Activated naive CD4-positive, alpha-beta T cell treated with anti-CD3 and anti-CD28 coated beads, Interleukin-2, amount 50 U/mL, for 24 hours (primary cell): ENCODE results near the gene BCAR3.
"Not testable (repeated sequence)": the region's sequence is repeated elsewhere in the genome, so short reads cannot be mapped to it uniquely, and the experiment has no call there.

Source experiments
- H3K27ac Mint-ChIP-seq: one replicate; pipeline ENCODE4 v1.8.0; 2021; ENCODE audit warnings: mild to moderate bottlenecking, mixed read lengths
- H3K27me3 Mint-ChIP-seq: one replicate; pipeline ENCODE4 v1.8.0; 2021; ENCODE audit warnings: mixed read lengths
- H3K36me3 Mint-ChIP-seq: one replicate; pipeline ENCODE4 v1.8.0; 2021; ENCODE audit warnings: mixed read lengths
- H3K4me1 Mint-ChIP-seq: one replicate; pipeline ENCODE4 v1.8.0; 2021; ENCODE audit warnings: mixed read lengths
- H3K4me3 Mint-ChIP-seq: one replicate; pipeline ENCODE4 v1.8.0; 2021; ENCODE audit warnings: mild to moderate bottlenecking, mixed read lengths
- H3K9me3 Mint-ChIP-seq: one replicate; pipeline ENCODE4 v1.8.0; 2021; ENCODE audit warnings: mixed read lengths

Gene BCAR3

DNA sequence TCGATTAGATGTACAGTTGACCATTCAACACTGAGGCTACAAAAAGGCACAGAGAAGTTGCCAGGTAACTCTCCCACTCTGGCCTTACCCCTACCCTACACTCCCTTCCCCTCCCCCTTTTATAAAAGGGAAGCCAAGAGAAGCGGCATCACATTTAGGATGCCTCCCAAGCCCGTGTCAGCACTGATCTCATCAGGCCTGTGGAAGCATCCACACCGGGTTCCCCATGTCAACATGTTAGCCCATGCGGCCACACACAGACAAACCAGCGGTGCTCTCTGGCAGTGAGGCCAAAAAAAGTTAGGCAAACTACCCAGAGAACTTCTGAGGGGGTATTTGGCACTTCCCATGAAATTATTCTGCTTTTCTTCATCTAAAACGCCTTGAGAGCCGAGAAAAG, 29.9 kb downstream of the BCAR3 start:
- no peak overlapping the region for H3K27ac Mint-ChIP-seq
- no peaks in the 10 kb centered on the region for H3K9me3 Mint-ChIP-seq
- H3K36me3 Mint-ChIP-seq = no peaks in the 10 kb centered on the region
- no peaks in the 10 kb centered on the region for H3K4me1 Mint-ChIP-seq
- H3K27me3 Mint-ChIP-seq = no peaks in the 10 kb centered on the region
- H3K4me3 Mint-ChIP-seq = no peak overlapping the region

DNA sequence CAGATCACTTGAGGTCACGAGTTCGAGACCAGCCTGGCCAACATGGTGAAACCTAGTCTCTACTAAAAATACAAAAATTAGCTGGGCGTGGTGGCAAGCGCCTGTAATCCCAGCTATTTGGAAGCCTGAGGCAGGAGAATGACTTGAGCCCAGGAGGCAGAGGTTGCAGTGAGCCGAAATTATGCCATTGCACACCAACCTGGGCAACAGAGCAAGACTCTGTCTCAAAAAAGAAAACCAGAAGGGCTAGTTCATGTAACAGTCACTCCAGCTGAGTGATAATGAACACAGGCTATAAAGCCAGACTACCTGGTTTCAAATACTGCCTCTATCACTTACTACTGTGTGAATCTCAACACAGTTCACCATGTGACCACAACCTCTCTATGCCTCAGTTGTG, 31.5 kb downstream of the BCAR3 start:
- not testable (repeated sequence) for H3K36me3 Mint-ChIP-seq, H3K27me3 Mint-ChIP-seq, H3K9me3 Mint-ChIP-seq, H3K4me3 Mint-ChIP-seq, H3K4me1 Mint-ChIP-seq, H3K27ac Mint-ChIP-seq

DNA sequence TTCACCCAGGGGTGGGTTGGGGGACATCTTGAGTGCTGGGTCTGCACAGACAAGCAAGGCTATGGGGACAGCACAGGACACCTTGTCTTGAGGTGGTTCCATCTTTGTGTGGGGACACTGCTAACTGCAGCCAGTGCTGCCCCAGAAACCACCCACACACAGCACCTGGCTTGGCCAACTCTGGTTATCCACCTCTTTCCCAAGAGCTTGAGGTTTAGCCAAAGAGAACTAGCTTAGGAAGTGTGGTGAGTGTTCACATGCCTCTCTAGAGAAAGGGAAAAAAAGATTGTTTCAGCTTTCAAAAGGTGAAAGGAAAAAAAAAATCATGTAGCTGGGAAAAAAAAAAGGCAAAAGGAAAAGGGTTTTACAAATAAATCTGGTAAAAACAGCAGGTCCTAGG, 32.4 kb downstream of the BCAR3 start:
- Mint-ChIP-seq H3K36me3 (no peaks in the 10 kb centered on the region), H3K9me3 (no peaks in the 10 kb centered on the region), H3K27ac (no peak overlapping the region), H3K4me3 (no peak overlapping the region), H3K4me1 (peaks cover 2% of the 10 kb centered on the region), H3K27me3 (no peaks in the 10 kb centered on the region)

- H3K9me3 Mint-ChIP-seq = no peaks in the 10 kb centered on the region
- peaks cover 6% of the 10 kb centered on the region for H3K4me1 Mint-ChIP-seq
- H3K4me3 Mint-ChIP-seq = no peak overlapping the region
- H3K27me3 Mint-ChIP-seq = no peaks in the 10 kb centered on the region
- no peaks in the 10 kb centered on the region for H3K36me3 Mint-ChIP-seq
- H3K27ac Mint-ChIP-seq = no peak overlapping the region
These were observed 33.0 kb downstream of the BCAR3 start for GRCh38 chr1:93648656-93649055.

GRCh38 chr1:93641527-93641926, 40.1 kb downstream of the BCAR3 start:
- peaks cover 6% of the 10 kb centered on the region for H3K4me1 Mint-ChIP-seq
- no peak overlapping the region for H3K4me3 Mint-ChIP-seq
- no peaks in the 10 kb centered on the region for H3K27me3 Mint-ChIP-seq
- no peak overlapping the region for H3K27ac Mint-ChIP-seq
- no peaks in the 10 kb centered on the region for H3K36me3 Mint-ChIP-seq
- H3K9me3 Mint-ChIP-seq = no peaks in the 10 kb centered on the region

GRCh38 chr1:93640656-93641440, 40.8 kb downstream of the BCAR3 start:
- no peaks in the 10 kb centered on the region for H3K27me3 Mint-ChIP-seq
- no peaks in the 10 kb centered on the region for H3K36me3 Mint-ChIP-seq
- H3K27ac Mint-ChIP-seq = no peak overlapping the region
- peaks cover 6% of the 10 kb centered on the region for H3K4me1 Mint-ChIP-seq
- no peak overlapping the region for H3K4me3 Mint-ChIP-seq
- no peaks in the 10 kb centered on the region for H3K9me3 Mint-ChIP-seq

GRCh38 chr1:93638981-93639380, 42.7 kb downstream of the BCAR3 start:
- Mint-ChIP-seq H3K36me3 (no peaks in the 10 kb centered on the region), H3K4me1 (peaks cover 2% of the 10 kb centered on the region), H3K9me3 (no peaks in the 10 kb centered on the region)

GRCh38 chr1:93638307-93638847, 43.3 kb downstream of the BCAR3 start:
- Mint-ChIP-seq H3K4me1 (no peaks in the 10 kb centered on the region), H3K27ac (no peak overlapping the region), H3K9me3 (no peaks in the 10 kb centered on the region)

More at GRCh38 chr1:93638981-93639380, 42.7 kb downstream of the BCAR3 start:
- no peak overlapping the region for H3K27ac Mint-ChIP-seq
- no peaks in the 10 kb centered on the region for H3K27me3 Mint-ChIP-seq
- no peak overlapping the region for H3K4me3 Mint-ChIP-seq

DNA sequence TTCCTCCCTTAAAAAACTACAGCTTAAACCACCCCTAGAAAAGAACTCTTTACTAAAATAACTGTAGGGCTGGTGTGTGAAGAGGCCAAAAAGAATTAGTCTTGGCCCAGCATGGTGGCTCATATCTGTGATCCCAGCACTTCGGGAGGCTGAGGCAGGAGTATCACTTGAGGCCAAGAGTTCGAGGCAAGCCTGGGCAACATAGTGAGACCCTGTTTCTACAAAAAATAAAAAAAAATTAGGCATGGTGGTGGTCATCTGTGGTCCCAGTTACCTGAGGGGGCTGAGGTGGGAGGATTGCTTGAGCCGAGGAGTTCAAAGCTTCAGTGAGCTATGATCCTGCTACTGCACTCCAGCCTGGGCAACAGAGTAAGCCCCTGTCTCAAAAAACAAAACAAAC, 44.9 kb downstream of the BCAR3 start:
- H3K9me3 Mint-ChIP-seq = no peaks in the 10 kb centered on the region
- H3K4me1 Mint-ChIP-seq = no peaks in the 10 kb centered on the region
- no peak overlapping the region for H3K4me3 Mint-ChIP-seq

More at GRCh38 chr1:93638307-93638847, 43.3 kb downstream of the BCAR3 start:
- H3K27me3 Mint-ChIP-seq = no peaks in the 10 kb centered on the region
- H3K4me3 Mint-ChIP-seq = no peak overlapping the region
- H3K36me3 Mint-ChIP-seq = no peaks in the 10 kb centered on the region

GRCh38 chr1:93635614-93636543, 45.8 kb downstream of the BCAR3 start:
- Mint-ChIP-seq H3K36me3 (no peaks in the 10 kb centered on the region), H3K4me3 (no peak overlapping the region), H3K27ac (no peak overlapping the region), H3K4me1 (no peaks in the 10 kb centered on the region), H3K27me3 (no peaks in the 10 kb centered on the region), H3K9me3 (no peaks in the 10 kb centered on the region)

More for the DNA sequence above, 44.9 kb downstream of the BCAR3 start:
- H3K27ac Mint-ChIP-seq = no peak overlapping the region
- H3K27me3 Mint-ChIP-seq = no peaks in the 10 kb centered on the region
- H3K36me3 Mint-ChIP-seq = no peaks in the 10 kb centered on the region

GRCh38 chr1:93633313-93633712, 48.3 kb downstream of the BCAR3 start:
- H3K4me3 Mint-ChIP-seq = no peak overlapping the region
- H3K4me1 Mint-ChIP-seq = no peaks in the 10 kb centered on the region
- H3K27me3 Mint-ChIP-seq = no peaks in the 10 kb centered on the region
- H3K9me3 Mint-ChIP-seq = no peaks in the 10 kb centered on the region
- no peak overlapping the region for H3K27ac Mint-ChIP-seq
- H3K36me3 Mint-ChIP-seq = no peaks in the 10 kb centered on the region

- Mint-ChIP-seq H3K4me3 (no peak overlapping the region), H3K27ac (no peak overlapping the region), H3K4me1 (no peaks in the 10 kb centered on the region), H3K9me3 (no peaks in the 10 kb centered on the region), H3K36me3 (no peaks in the 10 kb centered on the region), H3K27me3 (no peaks in the 10 kb centered on the region)
These were observed 49.8 kb downstream of the BCAR3 start for GRCh38 chr1:93631626-93632365.

GRCh38 chr1:93630168-93630567, 51.5 kb downstream of the BCAR3 start:
- Mint-ChIP-seq H3K4me1 (no peaks in the 10 kb centered on the region), H3K36me3 (no peaks in the 10 kb centered on the region), H3K4me3 (no peak overlapping the region), H3K27ac (no peak overlapping the region), H3K9me3 (no peaks in the 10 kb centered on the region), H3K27me3 (no peaks in the 10 kb centered on the region)

GRCh38 chr1:93629101-93630059, 52.3 kb downstream of the BCAR3 start:
- Mint-ChIP-seq H3K36me3 (no peaks in the 10 kb centered on the region), H3K9me3 (no peaks in the 10 kb centered on the region), H3K27me3 (no peaks in the 10 kb centered on the region), H3K4me3 (no peak overlapping the region), H3K4me1 (no peaks in the 10 kb centered on the region), H3K27ac (peak overlapping the region; percentile 25)
